GM20431 (cell line): ENCODE measurements around the gene TRIM3.

Experiments used
- in situ Hi-C: fragments of 300-500 bp; cut with MseI, MboI; formaldehyde crosslinking; loops from one replicate; pipeline ENCODE4 v1.15.0; 2020; ENCODE audit warnings: low sequenced_read_pairs; ENCODE audit not compliant: unreplicated experiment

TRIM3 gene

GRCh38 chr11:6442441-6442840 lies 31.3 kb downstream of the TRIM3 start:
- in situ Hi-C loops: no loop called here

DNA sequence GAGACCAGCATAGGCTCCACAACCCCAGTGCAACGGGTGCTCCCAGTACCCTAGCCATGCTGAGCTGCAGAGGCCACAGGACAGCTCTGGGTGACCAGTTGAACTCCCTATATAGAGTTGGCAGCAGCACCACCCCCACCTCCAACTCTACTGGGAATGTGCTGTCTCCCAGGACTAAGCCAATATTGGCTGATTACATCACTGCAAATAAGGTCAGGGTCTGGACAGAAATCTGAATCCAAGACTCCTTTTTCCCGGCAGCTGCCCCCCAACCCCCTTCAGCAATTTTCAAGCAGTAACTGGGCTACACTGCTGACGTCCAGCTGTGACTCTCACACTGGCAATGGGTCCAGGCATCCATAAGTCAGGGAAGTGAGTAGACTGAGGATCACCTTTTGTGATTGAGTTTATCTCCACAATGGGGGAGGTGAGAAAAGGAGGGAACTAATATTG lies 32.8 kb downstream of the TRIM3 start, which contains the start of gene HPX:
HPX (minus strand) TSS at position 82 of the 453 bp plus-strand sequence; CDS start at position 58, 24 bp downstream.
- in situ Hi-C loops: no loop called here

- in situ Hi-C loops: no loop called here
These were observed 34.7 kb downstream of the TRIM3 start for GRCh38 chr11:6438979-6439571.

- in situ Hi-C loops: no loop called here
These were observed 35.7 kb downstream of the TRIM3 start for GRCh38 chr11:6437993-6438392.

GRCh38 chr11:6437423-6437822 lies 36.3 kb downstream of the TRIM3 start:
- in situ Hi-C loops: no loop called here

DNA sequence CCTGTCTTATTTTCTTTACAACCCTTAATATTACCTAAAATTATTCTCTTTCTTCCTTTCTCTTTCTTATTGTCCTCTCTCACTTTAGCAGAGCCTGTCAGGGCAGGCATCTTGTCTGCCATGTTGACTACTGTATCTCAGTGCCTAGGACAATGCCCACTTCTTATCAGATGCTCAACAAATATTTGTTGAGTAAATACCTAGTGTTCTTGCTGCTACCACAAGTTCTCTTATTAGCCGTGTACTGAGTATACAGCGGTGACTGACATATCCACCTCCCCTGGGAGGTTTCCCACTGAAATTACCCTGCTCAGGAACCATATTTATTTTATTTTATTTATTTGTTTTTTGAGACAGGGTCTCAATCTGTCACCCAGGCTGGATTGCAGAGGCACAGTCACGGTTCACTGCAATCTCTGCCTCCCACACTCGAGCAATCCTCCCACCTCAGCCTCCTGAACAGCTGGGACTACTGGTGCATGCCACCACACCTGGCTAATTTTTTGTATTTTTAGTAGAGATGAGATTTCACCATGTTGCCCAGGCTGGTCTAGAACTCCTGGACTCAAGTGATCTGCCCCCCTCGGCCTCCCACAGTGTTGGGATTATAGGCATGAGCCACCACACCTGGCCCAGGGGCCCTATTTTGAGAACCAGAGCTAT lies 39.6 kb downstream of the TRIM3 start:
- in situ Hi-C loops: no loop called here

DNA sequence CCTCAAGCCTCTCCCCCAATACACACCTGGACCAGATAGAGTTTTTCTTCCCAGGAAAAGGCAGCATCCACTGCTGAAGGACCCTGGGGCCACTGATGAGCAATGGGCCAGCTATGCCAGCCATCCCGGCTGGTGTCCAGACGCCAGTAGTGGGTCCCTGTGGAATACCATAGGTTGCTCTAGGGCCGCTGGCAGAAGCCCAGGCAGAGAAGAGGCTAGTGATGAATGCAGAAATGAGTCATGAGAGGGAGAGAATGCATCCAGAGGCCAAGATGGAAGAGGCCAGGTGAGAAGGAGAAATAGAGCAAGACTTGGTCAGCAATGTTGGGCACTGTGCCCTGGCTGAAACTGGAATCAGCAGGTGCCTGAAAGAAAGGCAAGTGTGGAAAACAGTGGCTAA lies 41.9 kb downstream of the TRIM3 start:
- in situ Hi-C loops: no loop called here

DNA sequence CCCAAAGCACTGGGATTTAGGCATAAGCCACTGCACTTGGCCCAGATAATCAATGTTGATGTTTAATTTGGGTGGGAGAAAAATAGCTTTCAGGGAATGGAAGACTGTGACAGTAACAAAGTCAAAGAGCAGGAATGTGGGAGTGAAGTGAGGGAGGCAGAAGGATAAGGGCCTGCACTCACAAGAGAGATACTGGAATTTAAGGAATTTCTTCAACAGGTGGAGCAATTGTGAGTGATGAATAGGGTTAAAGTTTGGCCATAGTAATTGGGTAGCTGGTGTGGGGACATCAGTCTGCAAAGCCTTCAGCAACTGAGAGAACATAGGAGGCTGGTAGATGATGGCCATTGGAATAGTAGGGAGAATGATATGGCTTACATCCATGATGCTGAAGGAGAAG lies 46.2 kb downstream of the TRIM3 start:
- in situ Hi-C loops: no loop called here

- in situ Hi-C loops: no loop called here
These were observed 53.1 kb downstream of the TRIM3 start for GRCh38 chr11:6420677-6421076.

DNA sequence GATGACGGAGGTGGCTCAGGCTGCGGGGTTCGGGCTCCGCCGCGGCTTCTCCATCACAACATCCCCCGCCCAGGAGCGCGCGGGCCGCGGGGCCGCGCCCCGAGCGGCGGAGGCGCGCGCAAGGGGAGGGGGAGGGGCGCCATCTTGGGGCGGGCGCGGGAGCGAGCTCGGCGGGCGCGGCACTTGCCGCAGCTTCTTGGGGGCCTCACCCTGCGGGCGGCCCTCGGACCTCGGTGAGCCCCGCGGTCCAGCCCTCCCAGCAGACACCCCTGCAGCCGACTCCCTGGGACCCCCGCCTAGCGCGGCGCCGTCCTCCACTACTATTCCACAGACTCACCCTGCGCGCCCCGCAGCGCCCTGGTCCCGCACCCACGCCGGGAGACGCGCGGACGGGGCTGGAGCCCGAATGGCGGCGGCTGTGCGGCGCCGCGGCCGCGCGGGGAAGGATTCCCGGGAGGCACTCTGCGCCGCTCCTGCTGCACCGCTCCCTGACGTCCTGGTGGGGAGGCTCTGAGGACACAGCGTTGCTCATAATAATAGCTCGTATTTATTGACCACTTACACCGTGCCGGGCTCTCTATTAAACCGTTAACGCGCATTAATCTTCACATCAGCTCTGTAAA lies 54.6 kb downstream of the TRIM3 start, which contains the start of gene APBB1:
APBB1 (minus strand) TSS at position 86 of the 623 bp plus-strand sequence. CDS start 7,747 bp downstream, outside the sequence.
- in situ Hi-C loops: no loop called here

DNA sequence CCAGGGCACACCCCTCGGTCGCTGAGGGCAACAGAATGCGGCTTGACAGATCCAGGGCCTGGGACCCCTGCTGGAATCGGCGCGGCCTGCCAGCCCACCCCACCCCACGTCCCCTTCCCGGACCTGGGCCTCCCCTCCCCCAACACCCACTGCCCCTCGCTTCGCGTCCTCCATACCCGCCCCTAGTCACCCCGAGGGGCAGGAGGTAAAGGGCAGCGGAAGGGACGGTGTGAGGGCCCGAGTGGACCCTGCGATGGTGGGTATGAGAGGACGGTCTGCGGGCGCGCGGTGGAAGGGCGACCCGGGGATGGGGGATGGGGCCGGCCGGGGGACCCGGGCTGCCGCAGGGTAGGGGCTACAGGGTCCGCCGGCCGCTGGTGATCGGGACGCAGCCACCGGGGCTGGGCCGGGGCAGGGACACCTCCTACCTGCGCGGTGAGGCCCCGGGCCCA lies 55.2 kb downstream of the TRIM3 start:
- in situ Hi-C loops: no loop called here

- in situ Hi-C loops: no loop called here
These were observed 55.7 kb downstream of the TRIM3 start for GRCh38 chr11:6417907-6418556.

- in situ Hi-C loops: no loop called here
These were observed 57.9 kb downstream of the TRIM3 start for GRCh38 chr11:6415797-6416196.

GRCh38 chr11:6414874-6415328 lies 58.8 kb downstream of the TRIM3 start:
- in situ Hi-C loops: no loop called here

- in situ Hi-C loops: no loop called here
These were observed 59.9 kb downstream of the TRIM3 start for GRCh38 chr11:6413791-6414201.

- in situ Hi-C loops: no loop called here
These were observed 62.1 kb downstream of the TRIM3 start for GRCh38 chr11:6411594-6412031.

- in situ Hi-C loops: no loop called here
These were observed 62.9 kb downstream of the TRIM3 start for GRCh38 chr11:6410695-6411430.

DNA sequence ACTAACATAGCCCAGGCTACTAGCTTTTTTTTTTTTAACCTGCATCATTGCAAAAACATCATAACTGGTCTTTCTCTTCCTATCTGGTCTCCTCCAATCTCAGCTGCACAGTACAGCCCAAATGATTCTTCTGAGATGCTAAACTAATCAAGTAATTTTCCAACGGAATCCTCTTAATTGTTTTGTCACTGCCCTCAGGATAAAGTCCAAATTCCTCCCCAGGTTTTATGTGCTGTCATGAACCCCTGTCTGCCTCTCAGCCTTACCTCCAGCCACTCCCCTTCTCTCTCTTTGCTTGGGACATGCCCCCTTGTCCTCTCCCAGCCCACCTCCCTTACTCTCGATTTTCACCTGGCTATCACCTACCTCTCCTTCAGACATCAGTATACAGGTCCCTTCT lies 67.4 kb downstream of the TRIM3 start:
- in situ Hi-C loops: no loop called here

GRCh38 chr11:6405846-6406245 lies 67.9 kb downstream of the TRIM3 start:
- in situ Hi-C loops: no loop called here
